Measurements from ENCODE around the gene MIPOL1.

- TF ChIP-seq POLR2A (IDR thresholded peaks at IDR 0.05) (no peak), CTCF (IDR thresholded peaks at IDR 0.05) (no peak)
Measured at GRCh38 chr14:37185670-37186069, 12.1 kb upstream of the MIPOL1 start.

Data from vagina (tissue), 2 donors.